Measurements from ENCODE around the gene ATP5MC2.

ATP5MC2 gene

DNA sequence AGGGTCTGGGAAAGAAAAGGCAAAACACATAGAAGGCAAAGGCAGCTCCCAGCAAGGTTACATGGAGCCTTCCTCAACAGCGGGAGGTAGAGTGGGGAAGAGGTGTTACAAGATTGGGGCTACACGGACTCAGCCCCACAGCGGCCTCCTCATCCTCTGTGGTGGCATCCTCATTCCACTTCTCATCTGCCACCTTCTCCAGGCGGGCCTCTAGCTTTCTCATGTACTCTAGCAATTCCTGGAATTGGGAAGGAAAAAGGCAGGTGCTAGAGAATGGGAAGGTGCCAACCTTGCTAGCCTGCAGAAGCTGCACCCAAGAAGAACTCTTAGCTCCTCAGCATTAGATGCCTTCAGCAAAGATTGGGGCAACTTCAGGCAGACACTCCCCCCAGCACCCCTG is 38.1 kb upstream of the ATP5MC2 start:
- Histone ChIP-seq H3K4me1 (ENCODE audit: control extremely low read depth in 1 of 4, control insufficient read depth in 4 of 4, insufficient read depth in 4 of 4, low read length in 3 of 4) (no peaks in the 10 kb centered on the region), H3K27me3 (replicated peaks in 2 of 5; ENCODE audit: control insufficient read depth in 4 of 5, insufficient read depth in 5 of 5, low read length in 4 of 5) (peaks cover 0 to 6% (median 0%) of the 10 kb centered on the region in 5 experiments), H3K4me3 (ENCODE audit: control insufficient read depth in 1 of 7, extremely low read depth in 1 of 7, insufficient read depth in 4 of 7, low read depth in 2 of 7, low read length in 6 of 7) (no peak overlapping the region), H3K36me3 (ENCODE audit: control insufficient read depth in 4 of 4, insufficient read depth in 4 of 4, low read length in 3 of 4) (peaks cover 12 to 55% (median 27%) of the 10 kb centered on the region in 4 experiments), H3K9me3 (ENCODE audit: control extremely low read depth in 1 of 5, control insufficient read depth in 4 of 5, insufficient read depth in 2 of 5, low read depth in 1 of 5, low read length in 4 of 5) (no peaks in the 10 kb centered on the region), H3K27ac (ENCODE audit: insufficient read depth in 1 of 2, low read depth in 1 of 2, low read length in 2 of 2, poor library complexity in 1 of 2, severe bottlenecking in 2 of 2) (no peak overlapping the region)
- ChIA-PET CTCF (interaction anchor here (0.9 to 2.0 kb wide), 7 partner anchors 11 to 501 kb away, joined by 3 to 20 read pairs (median 4); no protein-coding TSS in a partner anchor), POLR2A (no interaction called here)
- WGBS (ENCODE audit: insufficient coverage), result 100% methylated on average over 2 of the region's 4 CpGs
- no peak for DNase-seq

DNA sequence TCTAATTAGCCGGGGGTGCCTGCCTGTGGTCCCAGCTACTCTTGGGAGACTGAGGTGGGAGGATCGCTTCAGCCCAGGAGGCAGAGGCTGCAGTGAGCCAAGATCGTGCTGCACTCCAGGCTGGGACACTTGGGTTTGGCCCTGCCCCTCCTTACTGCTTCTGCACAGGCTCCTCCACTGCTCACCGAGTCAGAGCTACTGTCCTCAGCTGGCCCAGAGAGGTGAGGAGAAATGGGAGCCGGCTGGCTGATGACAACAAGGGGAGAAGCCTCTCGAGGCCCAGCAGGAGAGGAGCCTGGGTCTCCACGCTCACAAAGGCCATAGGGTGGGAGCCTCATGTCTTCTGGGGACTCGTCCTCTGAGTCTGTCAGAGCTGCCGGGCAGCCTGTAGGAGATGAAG is 37.6 kb upstream of the ATP5MC2 start:
- H3K4me1 ChIP-seq (ENCODE audit: control extremely low read depth in 1 of 4, control insufficient read depth in 4 of 4, insufficient read depth in 4 of 4, low read length in 3 of 4), result no peaks in the 10 kb centered on the region
- 91% methylated on average over 8 of the region's 9 CpGs for WGBS (ENCODE audit: insufficient coverage)
- peaks cover 12 to 55% (median 27%) of the 10 kb centered on the region in 4 experiments for H3K36me3 ChIP-seq (ENCODE audit: control insufficient read depth in 4 of 4, insufficient read depth in 4 of 4, low read length in 3 of 4)
- H3K27ac ChIP-seq (ENCODE audit: insufficient read depth in 1 of 2, low read depth in 1 of 2, low read length in 2 of 2, poor library complexity in 1 of 2, severe bottlenecking in 2 of 2), result no peak overlapping the region
- H3K4me3 ChIP-seq (ENCODE audit: control insufficient read depth in 1 of 7, extremely low read depth in 1 of 7, insufficient read depth in 4 of 7, low read depth in 2 of 7, low read length in 6 of 7), result no peak overlapping the region
- ChIA-PET POLR2A (no interaction called here), CTCF (interaction anchor here (0.9 to 2.0 kb wide), 6 partner anchors 11 to 501 kb away, joined by 3 to 20 read pairs (median 4); no protein-coding TSS in a partner anchor)
- no peaks in the 10 kb centered on the region for H3K9me3 ChIP-seq (ENCODE audit: control extremely low read depth in 1 of 5, control insufficient read depth in 4 of 5, insufficient read depth in 2 of 5, low read depth in 1 of 5, low read length in 4 of 5)
- peaks cover 0 to 6% (median 1%) of the 10 kb centered on the region in 5 experiments for H3K27me3 ChIP-seq (replicated peaks in 2 of 5; ENCODE audit: control insufficient read depth in 4 of 5, insufficient read depth in 5 of 5, low read length in 4 of 5)
- no peak for DNase-seq

DNA sequence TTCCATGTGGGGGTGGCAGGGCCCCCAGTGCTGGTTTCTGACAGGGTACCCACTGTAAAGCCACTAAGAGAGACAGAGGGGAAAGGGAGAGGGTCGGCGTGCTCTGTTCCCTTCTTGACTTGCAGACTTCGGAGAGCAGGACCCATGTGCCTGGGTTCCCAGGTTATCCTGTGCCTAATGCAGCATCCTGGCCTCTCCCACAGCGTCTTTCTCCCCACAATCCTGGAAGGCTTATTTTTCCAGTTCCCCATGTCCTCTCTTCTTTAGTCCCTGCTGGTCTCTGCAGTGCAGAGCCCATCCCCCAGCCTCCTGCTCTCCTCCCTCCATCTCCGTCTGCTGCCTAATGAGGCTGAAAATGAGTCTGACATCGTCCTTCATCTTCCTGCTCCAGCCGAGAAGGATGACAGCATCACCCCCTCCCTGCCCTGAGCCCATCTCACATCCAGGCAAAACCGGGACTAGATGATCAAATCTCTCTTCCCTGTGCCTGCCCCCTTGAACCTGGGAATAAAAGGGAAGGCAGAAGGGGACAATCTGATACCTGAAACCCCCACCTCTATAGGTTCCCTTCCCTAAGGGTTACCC is 36.3 kb upstream of the ATP5MC2 start:
- WGBS (ENCODE audit: insufficient coverage), result 83% methylated on average over 4 of the region's 8 CpGs
- Histone ChIP-seq H3K36me3 (ENCODE audit: control insufficient read depth in 4 of 4, insufficient read depth in 4 of 4, low read length in 3 of 4) (peaks cover 12 to 51% (median 25%) of the 10 kb centered on the region in 4 experiments), H3K9me3 (ENCODE audit: control extremely low read depth in 1 of 5, control insufficient read depth in 4 of 5, insufficient read depth in 2 of 5, low read depth in 1 of 5, low read length in 4 of 5) (no peaks in the 10 kb centered on the region), H3K4me3 (ENCODE audit: control insufficient read depth in 1 of 7, extremely low read depth in 1 of 7, insufficient read depth in 4 of 7, low read depth in 2 of 7, low read length in 6 of 7) (no peak overlapping the region), H3K27me3 (replicated peaks in 2 of 5; ENCODE audit: control insufficient read depth in 4 of 5, insufficient read depth in 5 of 5, low read length in 4 of 5) (peaks cover 4 to 14% (median 5%) of the 10 kb centered on the region in 5 experiments), H3K4me1 (ENCODE audit: control extremely low read depth in 1 of 4, control insufficient read depth in 4 of 4, insufficient read depth in 4 of 4, low read length in 3 of 4) (no peaks in the 10 kb centered on the region), H3K27ac (ENCODE audit: insufficient read depth in 1 of 2, low read depth in 1 of 2, low read length in 2 of 2, poor library complexity in 1 of 2, severe bottlenecking in 2 of 2) (no peak overlapping the region)
- ChIA-PET CTCF (no interaction called here), POLR2A (no interaction called here)
- no peak for DNase-seq

DNA sequence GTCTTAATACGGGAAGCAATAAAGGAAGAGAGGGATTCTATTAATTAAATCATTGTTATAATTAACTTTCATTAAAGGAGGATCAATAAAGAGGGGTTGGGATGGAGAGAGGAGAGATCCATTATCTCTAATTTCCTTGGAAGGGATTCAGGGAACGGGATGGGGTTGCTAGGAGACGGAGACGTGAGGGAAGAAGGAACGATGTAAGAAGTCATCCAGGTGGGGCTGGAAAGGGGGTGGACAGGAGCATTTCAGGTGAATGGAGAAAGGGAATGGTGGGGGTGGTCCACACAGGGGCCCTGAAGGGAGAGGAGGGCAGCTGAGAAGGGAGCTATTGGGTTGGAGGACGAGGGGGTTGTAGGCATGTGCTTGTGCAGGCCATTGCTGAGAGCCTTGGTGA is 34.2 kb upstream of the ATP5MC2 start:
- ChIA-PET CTCF (interaction anchor here (9.3 kb wide), 1 partner anchor 33 kb away, joined by 184 read pairs; no protein-coding TSS in a partner anchor), POLR2A (no interaction called here)
- no peak for DNase-seq
- 83% methylated on average over 5 of the region's 6 CpGs for WGBS (ENCODE audit: insufficient coverage)
- H3K9me3 ChIP-seq (ENCODE audit: control extremely low read depth in 1 of 5, control insufficient read depth in 4 of 5, insufficient read depth in 2 of 5, low read depth in 1 of 5, low read length in 4 of 5), result no peaks in the 10 kb centered on the region
- H3K27me3 ChIP-seq (replicated peaks in 2 of 5; ENCODE audit: control insufficient read depth in 4 of 5, insufficient read depth in 5 of 5, low read length in 4 of 5), result peaks cover 4 to 24% (median 8%) of the 10 kb centered on the region in 5 experiments
- H3K27ac ChIP-seq (ENCODE audit: insufficient read depth in 1 of 2, low read depth in 1 of 2, low read length in 2 of 2, poor library complexity in 1 of 2, severe bottlenecking in 2 of 2), result no peak overlapping the region
- peaks cover 7 to 35% (median 18%) of the 10 kb centered on the region in 4 experiments for H3K36me3 ChIP-seq (ENCODE audit: control insufficient read depth in 4 of 4, insufficient read depth in 4 of 4, low read length in 3 of 4)
- no peak overlapping the region for H3K4me3 ChIP-seq (ENCODE audit: control insufficient read depth in 1 of 7, extremely low read depth in 1 of 7, insufficient read depth in 4 of 7, low read depth in 2 of 7, low read length in 6 of 7)
- no peaks in the 10 kb centered on the region for H3K4me1 ChIP-seq (ENCODE audit: control extremely low read depth in 1 of 4, control insufficient read depth in 4 of 4, insufficient read depth in 4 of 4, low read length in 3 of 4)

DNA sequence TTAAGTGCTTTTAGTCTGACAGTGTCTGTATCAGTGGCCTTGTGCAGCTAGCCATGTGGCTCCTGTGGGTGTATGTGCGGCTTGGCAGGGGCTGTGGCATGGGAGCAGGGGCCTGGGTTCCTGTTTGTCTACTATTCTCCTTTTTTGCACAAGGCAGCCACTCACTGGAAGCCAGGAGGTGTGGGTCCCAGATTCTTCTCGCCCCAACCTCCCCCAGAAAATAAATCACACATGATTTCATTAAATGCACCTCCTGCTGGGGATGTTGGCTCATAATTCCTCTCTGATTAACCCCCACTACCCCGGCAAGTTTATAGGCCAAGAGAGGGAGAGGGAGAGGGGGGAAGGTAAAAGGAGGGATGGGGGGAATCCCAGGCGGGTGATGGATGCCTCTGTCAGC is 33.8 kb upstream of the ATP5MC2 start:
- Histone ChIP-seq H3K4me3 (ENCODE audit: control insufficient read depth in 1 of 7, extremely low read depth in 1 of 7, insufficient read depth in 4 of 7, low read depth in 2 of 7, low read length in 6 of 7) (no peak overlapping the region), H3K4me1 (ENCODE audit: control extremely low read depth in 1 of 4, control insufficient read depth in 4 of 4, insufficient read depth in 4 of 4, low read length in 3 of 4) (no peaks in the 10 kb centered on the region), H3K27ac (ENCODE audit: insufficient read depth in 1 of 2, low read depth in 1 of 2, low read length in 2 of 2, poor library complexity in 1 of 2, severe bottlenecking in 2 of 2) (no peak overlapping the region), H3K36me3 (ENCODE audit: control insufficient read depth in 4 of 4, insufficient read depth in 4 of 4, low read length in 3 of 4) (peaks cover 7 to 30% (median 16%) of the 10 kb centered on the region in 4 experiments), H3K27me3 (replicated peaks in 2 of 5; ENCODE audit: control insufficient read depth in 4 of 5, insufficient read depth in 5 of 5, low read length in 4 of 5) (peaks cover 4 to 29% (median 8%) of the 10 kb centered on the region in 5 experiments), H3K9me3 (ENCODE audit: control extremely low read depth in 1 of 5, control insufficient read depth in 4 of 5, insufficient read depth in 2 of 5, low read depth in 1 of 5, low read length in 4 of 5) (no peaks in the 10 kb centered on the region)
- 86% methylated on average over 1 of the region's 4 CpGs for WGBS (ENCODE audit: insufficient coverage)
- peak in 1 of 3 donors; percentile 29 for DNase-seq
- POLR2A ChIA-PET, result no interaction called here
- CTCF ChIA-PET, result interaction anchor here (2.8 to 9.3 kb wide), 2 partner anchors 11 to 34 kb away, joined by 9 to 184 read pairs; no protein-coding TSS in a partner anchor

DNA sequence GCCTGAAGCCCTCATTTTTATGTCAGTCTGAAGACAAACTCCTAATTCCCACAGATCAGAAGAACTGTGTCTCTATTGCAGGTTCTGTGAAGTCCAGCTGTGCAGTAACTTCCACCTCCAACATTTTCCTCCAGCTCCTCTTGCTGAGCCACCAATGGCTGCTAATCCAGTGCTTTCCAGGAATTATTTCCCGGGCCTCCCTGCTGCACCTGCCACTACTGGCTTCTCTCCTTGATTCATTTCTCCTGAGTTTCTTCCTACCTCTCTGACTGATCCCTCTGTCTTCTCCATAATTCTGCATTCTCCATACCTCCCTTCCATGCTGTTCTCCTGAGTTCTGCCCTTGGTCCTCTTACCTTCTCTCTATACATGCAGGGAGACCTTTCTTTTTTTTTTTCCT is 30.2 kb upstream of the ATP5MC2 start:
- DNase-seq, result no peak
- H3K9me3 ChIP-seq (ENCODE audit: control extremely low read depth in 1 of 5, control insufficient read depth in 4 of 5, insufficient read depth in 2 of 5, low read depth in 1 of 5, low read length in 4 of 5), result no peaks in the 10 kb centered on the region
- no peaks in the 10 kb centered on the region for H3K4me1 ChIP-seq (ENCODE audit: control extremely low read depth in 1 of 4, control insufficient read depth in 4 of 4, insufficient read depth in 4 of 4, low read length in 3 of 4)
- no peak overlapping the region for H3K4me3 ChIP-seq (ENCODE audit: control insufficient read depth in 1 of 7, extremely low read depth in 1 of 7, insufficient read depth in 4 of 7, low read depth in 2 of 7, low read length in 6 of 7)
- no peak overlapping the region for H3K27ac ChIP-seq (ENCODE audit: insufficient read depth in 1 of 2, low read depth in 1 of 2, low read length in 2 of 2, poor library complexity in 1 of 2, severe bottlenecking in 2 of 2)
- CTCF ChIA-PET, result interaction anchor here (9.3 kb wide), 1 partner anchor 37 kb away, joined by 184 read pairs; no protein-coding TSS in a partner anchor
- 93% methylated on average over 1 of the region's 1 CpG for WGBS (ENCODE audit: insufficient coverage)
- H3K36me3 ChIP-seq (ENCODE audit: control insufficient read depth in 4 of 4, insufficient read depth in 4 of 4, low read length in 3 of 4), result no peaks in the 10 kb centered on the region
- POLR2A ChIA-PET, result no interaction called here
- H3K27me3 ChIP-seq (replicated peaks in 2 of 5; ENCODE audit: control insufficient read depth in 4 of 5, insufficient read depth in 5 of 5, low read length in 4 of 5), result peaks cover 13 to 64% (median 27%) of the 10 kb centered on the region in 5 experiments

DNA sequence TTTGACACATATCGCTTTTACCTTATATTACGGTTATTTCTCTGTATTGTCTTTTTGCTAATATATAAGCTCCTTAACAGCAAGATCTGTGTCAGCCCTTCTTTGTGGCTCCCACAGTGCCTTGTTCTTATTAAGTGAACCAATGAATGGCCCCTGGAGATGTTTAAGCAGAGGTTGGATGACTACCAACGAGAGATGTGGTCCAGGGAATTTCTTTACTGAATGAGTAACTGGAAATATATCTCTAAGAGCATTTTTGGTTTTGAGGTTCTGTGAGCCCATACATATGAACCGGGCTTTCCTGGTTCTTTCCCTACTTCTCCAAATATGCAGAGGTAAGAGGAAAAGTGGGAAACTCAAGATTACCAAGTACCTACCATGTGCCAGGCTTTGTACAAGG is 27.9 kb upstream of the ATP5MC2 start:
- Histone ChIP-seq H3K27me3 (replicated peaks in 2 of 5; ENCODE audit: control insufficient read depth in 4 of 5, insufficient read depth in 5 of 5, low read length in 4 of 5) (peaks cover 15 to 79% (median 33%) of the 10 kb centered on the region in 5 experiments), H3K4me1 (ENCODE audit: control extremely low read depth in 1 of 4, control insufficient read depth in 4 of 4, insufficient read depth in 4 of 4, low read length in 3 of 4) (no peaks in the 10 kb centered on the region), H3K9me3 (ENCODE audit: control extremely low read depth in 1 of 5, control insufficient read depth in 4 of 5, insufficient read depth in 2 of 5, low read depth in 1 of 5, low read length in 4 of 5) (no peaks in the 10 kb centered on the region), H3K27ac (ENCODE audit: insufficient read depth in 1 of 2, low read depth in 1 of 2, low read length in 2 of 2, poor library complexity in 1 of 2, severe bottlenecking in 2 of 2) (no peak overlapping the region), H3K4me3 (ENCODE audit: control insufficient read depth in 1 of 7, extremely low read depth in 1 of 7, insufficient read depth in 4 of 7, low read depth in 2 of 7, low read length in 6 of 7) (no peak overlapping the region), H3K36me3 (ENCODE audit: control insufficient read depth in 4 of 4, insufficient read depth in 4 of 4, low read length in 3 of 4) (no peaks in the 10 kb centered on the region)
- POLR2A ChIA-PET, result no interaction called here
- CTCF ChIA-PET, result interaction anchor here (2.6 to 9.3 kb wide), 2 partner anchors 10 to 39 kb away, joined by 13 to 184 read pairs; no protein-coding TSS in a partner anchor
- DNase-seq, result no peak
- 85% methylated on average over 2 of the region's 4 CpGs for WGBS (ENCODE audit: insufficient coverage)

Measured in common myeloid progenitor, CD34-positive (primary cell).